NCI-H187 (cell line): Measurements from ENCODE around the gene DISC1.
A peak's percentile ranks its signal among the peaks of the same experiment; 100 is the strongest.
"Not testable (repeated sequence)": the region's sequence is repeated elsewhere in the genome, so short reads cannot be mapped to it uniquely, and the experiment has no call there.

ENCODE experiments used
- DNase-seq, 2 experiments: peaks; one replicate each; lab custom pipeline; 2025; lab: John Stamatoyannopoulos, UW

The DISC1 gene

DNA sequence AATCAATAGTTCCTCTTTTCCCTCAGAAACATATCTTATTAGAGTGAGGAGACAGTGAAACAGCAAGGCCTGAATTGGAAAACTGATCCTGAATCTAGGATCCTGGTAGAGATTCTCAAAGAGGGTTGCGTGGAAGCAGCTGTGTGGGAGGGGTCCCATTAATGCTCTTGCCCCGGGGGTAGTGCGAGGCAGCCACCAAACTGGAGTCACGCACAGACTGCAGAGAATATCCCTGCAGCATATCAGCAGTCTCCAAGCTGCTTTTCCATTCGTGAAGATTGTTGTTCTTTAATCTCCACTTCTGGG lies 150.1 kb downstream of the DISC1 start:
- DNase-seq: no peak

DNA sequence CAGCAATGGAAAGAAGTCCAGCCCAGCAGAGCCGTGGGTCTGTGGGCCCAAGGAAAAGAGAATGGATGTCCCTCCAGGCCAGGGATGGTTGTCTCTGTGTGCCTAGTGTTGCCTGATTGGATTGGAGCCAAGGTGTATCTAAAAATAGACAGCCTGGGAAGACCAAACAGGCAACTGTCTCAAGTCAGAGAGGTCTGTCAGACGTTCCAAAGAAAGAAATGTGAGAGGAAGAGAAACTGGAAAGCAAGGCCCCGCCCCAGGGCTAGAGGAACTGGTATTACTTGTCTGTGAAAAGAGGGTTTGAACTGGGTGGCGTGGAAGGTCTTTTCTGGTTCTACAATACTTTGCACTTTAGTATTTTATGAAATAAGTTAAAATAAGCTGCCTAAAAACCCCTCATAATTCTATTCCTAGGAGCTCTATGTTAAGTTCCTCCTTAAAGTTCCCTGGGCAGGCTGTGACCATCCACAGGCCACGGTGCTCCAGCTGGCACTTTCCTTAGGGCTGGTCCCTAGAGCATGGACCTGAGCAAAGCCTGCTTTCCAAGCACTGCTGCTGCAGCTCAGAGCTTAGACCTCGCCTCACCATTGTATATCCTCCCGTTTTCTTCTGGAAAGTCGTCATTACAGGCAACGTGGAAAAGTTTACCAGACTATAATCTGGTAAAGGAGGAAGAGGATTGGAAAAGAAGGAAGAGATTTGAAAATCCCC lies 151.6 kb downstream of the DISC1 start:
- DNase-seq: no peak

- no peak for DNase-seq
These were observed 152.5 kb downstream of the DISC1 start for GRCh38 chr1:231779081-231779480.

DNA sequence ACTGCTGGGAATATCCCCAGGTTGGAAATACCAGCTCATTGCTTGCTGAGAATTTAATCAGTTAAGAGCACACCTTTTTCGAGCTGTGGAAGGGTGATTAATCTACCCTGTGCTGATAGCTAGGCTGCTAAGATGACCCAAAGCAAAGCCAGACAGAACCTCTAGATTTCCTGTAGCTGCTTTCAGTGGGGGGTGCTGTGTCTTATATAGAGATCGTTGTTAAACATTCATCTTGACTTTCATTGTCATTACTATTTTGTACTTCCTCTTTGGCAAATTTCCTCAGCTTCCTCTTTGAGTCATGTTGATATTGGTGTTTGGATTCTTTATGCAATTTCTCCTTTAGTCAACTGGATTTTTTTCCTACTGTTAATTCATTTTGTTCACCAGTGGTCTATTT lies 155.3 kb downstream of the DISC1 start:
- no peak for DNase-seq

GRCh38 chr1:231785073-231785472 lies 158.5 kb downstream of the DISC1 start:
- not testable (repeated sequence) for DNase-seq

GRCh38 chr1:231786126-231786525 lies 159.5 kb downstream of the DISC1 start:
- no peak for DNase-seq

GRCh38 chr1:231792634-231793033 lies 166.0 kb downstream of the DISC1 start:
- no peak for DNase-seq

DNA sequence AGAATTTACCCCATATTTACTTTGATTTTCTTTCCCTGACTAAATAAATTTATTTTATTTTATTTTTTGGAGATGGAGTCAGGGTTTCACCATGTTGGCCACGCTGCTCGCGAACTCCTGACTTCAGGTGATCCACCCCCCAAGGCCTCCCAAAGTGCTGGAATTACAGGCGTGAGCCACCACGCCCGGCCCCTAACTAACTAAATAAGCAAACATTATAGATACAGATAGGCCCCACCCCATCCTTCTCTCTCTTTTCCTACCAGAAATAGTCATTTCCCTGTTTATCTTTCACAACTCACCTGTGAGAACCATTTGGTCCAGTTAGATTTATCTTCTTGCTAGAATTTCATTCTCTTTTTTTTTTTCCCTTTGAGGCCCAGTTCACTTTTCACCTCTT lies 167.3 kb downstream of the DISC1 start:
- DNase-seq: no peak

DNA sequence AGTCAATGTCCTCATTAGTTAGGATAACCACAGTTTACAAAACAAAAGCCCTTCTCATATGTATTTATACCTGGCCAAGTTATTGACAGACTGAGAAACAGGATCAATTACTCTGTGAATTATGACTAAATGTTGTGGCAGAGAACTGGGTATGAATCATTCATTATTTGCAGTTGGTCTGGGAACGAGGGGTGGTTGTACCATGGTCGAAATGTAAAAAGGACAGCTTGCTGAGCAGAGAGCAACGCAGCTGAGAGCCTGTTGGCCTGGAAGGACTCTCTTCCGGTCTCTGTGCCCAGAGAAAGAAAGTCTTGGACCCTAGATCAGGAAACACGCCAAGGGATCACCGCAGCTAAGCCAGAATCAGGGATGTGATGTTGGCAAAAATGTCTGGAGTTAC lies 169.6 kb downstream of the DISC1 start:
- no peak for DNase-seq

- DNase-seq: no peak
These were observed 172.9 kb downstream of the DISC1 start for GRCh38 chr1:231799363-231799986.

GRCh38 chr1:231800108-231800507 lies 173.5 kb downstream of the DISC1 start:
- DNase-seq: no peak

DNA sequence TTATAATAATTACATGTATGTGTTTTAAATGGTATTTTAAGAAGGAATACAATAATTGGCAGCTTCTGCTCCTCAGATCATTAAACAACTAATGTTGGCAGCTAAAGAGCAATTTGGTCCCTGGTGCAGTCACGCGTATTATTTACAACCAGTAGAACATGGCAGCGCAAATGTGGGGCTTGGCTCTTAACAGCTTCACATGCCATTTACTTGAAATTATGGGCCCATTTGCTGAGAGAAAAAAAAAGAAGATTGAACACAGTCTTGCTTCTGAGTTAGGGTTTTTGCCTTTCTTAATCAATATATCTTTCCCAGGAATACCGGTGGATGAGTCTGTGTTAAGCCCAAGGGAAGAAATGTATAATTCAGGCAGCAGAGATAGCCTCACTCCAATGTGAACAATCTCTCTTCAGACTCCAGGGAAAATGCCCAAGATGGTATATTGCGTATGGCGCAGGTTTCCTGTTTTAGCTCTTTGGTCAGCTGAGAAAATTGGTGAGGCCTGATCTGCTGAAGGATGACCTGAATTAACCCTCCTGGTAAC lies 174.5 kb downstream of the DISC1 start:
- no peak for DNase-seq

- no peak for DNase-seq
These were observed 176.8 kb downstream of the DISC1 start for GRCh38 chr1:231803353-231803752.

DNA sequence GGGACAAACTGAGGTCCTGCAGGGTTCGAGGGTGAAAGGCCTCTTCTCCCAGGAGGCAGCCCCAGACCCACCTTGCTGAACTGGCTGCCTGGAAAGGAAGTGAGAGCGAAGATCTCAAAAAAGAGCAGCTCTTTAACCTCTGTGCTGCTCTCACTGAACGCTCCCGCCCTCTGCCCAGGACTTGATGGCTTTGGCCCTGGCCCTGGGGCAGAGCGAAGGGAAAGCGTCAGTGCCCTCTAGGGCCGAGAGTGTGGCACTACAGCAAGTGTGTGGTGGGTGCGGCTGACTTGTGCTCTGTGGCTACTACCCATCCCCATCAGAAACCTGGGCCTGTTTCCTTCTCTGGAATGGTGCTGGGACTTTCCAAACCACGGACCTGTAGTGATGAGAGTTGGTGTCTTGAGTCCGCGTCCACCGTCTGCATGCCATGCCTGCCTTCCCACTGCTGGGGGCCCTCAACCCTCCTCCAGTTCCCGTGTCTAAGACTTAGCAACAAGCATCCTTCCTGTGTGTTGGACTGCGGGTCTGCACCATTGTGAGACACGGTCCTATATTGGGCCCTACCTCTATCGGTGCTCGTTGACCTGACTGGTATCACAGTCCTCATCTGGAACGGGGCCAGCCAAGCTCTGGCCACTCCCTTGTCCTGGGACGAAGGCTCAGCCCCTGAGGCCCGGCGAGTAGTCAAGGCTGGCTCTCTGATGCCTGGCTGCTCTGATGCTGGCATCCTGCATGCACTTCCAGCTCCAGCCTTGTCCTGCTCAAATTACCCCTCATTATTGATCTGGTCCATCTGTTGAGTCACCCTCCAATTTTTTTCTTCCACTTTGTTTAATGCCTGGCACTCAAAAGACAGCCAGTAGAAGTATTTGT lies 180.3 kb downstream of the DISC1 start:
- peak; percentile 2 to 11 for DNase-seq

DNA sequence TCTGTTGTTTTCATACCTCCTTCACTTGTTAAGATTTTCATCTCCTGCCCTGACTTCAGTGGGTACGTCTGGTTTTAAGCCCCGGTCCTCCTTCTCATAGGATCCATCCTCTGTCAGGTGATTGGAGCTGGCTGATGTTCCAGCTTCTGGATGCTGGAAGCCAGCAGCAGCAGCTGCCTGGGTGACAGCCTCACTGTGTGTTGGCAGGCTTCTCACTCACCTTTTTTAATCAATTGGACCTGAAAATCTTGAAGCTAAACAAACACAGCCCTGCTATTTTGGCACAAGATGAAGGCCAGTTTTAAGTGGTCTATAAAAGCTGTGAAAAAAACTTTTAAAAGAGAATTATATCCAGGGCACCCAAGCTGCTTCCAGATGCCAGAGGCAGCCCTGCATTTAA lies 181.0 kb downstream of the DISC1 start:
- DNase-seq: no peak

- DNase-seq: no peak
These were observed 181.5 kb downstream of the DISC1 start for GRCh38 chr1:231808116-231808515.

DNA sequence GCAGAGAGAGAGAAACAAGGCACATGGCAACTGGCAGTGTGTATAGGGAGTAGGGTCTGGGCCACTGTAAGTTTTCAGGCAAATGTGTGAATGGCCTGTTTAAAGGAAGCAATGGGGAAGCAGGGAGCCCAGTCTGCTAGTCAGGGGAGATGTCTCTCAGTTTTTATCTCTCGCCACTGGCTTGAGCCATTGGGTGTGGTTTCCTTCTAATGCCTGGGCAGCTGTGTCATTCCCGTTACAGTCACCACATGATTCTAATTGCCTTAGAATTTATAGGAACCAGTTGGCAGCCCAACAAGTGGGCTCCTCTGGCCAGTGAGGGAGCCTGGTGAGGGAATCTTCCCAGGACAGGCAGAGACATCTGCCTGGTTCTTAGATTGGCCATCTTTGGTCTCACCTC lies 182.4 kb downstream of the DISC1 start:
- no peak for DNase-seq

GRCh38 chr1:231810415-231810814 lies 183.8 kb downstream of the DISC1 start:
- DNase-seq: no peak

DNA sequence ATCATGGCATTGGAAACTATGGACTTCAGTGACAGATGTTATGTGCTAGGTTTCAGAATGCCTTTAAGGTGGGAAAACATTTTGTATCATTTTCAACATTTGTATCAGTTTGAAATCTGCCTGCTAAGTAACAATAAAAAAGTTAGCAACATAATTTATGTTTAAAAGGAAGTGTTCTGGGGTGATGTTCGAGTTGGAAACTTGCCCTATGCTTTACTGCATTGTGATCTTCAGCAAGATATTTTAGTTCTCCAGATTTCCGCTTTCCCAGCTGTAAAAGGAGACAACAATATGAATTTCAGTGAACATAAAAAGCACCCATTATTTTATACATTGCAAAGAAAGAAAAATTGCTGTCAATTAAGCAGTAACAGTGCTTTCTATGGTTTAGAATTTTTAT lies 187.4 kb downstream of the DISC1 start:
- DNase-seq: no peak

GRCh38 chr1:231814521-231814920 lies 187.9 kb downstream of the DISC1 start:
- no peak for DNase-seq

DNA sequence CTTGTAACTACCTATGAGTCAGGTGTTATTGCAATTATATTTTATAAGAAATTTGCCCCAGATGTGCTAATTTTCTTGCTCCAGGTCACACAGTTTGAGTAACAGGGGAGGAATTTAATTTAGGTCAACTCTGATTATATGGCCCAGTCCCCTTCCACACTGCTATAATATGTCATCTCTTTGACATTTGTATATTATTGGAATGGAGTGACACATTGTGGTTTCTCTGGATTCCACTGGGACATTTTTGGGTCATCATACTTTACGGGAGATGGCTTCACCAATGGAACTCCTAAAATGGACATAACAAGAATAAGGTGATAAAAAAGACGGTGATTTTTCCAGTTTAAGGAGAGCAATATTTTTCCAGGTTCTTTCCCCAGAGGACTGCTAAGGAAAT lies 191.2 kb downstream of the DISC1 start:
- no peak for DNase-seq

GRCh38 chr1:231818337-231818736 lies 191.7 kb downstream of the DISC1 start:
- DNase-seq: no peak

- DNase-seq: no peak
These were observed 194.7 kb downstream of the DISC1 start for GRCh38 chr1:231821281-231821680.
